Retinal pigment epithelial cell (primary cell): ENCODE measurements around the gene PRKCZ.
A peak's percentile ranks its signal among the peaks of the same experiment; 100 is the strongest.

Experiments used
- DNase-seq: peaks from one replicate; pipeline ENCODE4 v3.0.0-alpha.2; 2010; ENCODE audit warnings: low read depth
- H3K4me3 ChIP-seq: 2 replicates; pipeline ENCODE4 v1.5.1; 2011; ENCODE audit warnings: mild to moderate bottlenecking, low read length, control low read depth, moderate library complexity
- CTCF ChIP-seq: conservative IDR thresholded peaks from 2 replicates; pipeline ENCODE4 v1.5.1; 2011; ENCODE audit warnings: low read depth, low read length, control low read depth, inconsistent platforms

Gene PRKCZ

GRCh38 chr1:2052756-2053155 is 2.5 kb downstream of the PRKCZ start:
- H3K4me3 ChIP-seq = no peak overlapping the region

GRCh38 chr1:2053217-2053616 is 3.0 kb downstream of the PRKCZ start:
- TF ChIP-seq CTCF = no peak
- no peak overlapping the region for H3K4me3 ChIP-seq
- DNase-seq = no peak

More at GRCh38 chr1:2052756-2053155, 2.5 kb downstream of the PRKCZ start:
- DNase-seq = no peak
- TF ChIP-seq CTCF = no peak

- no peak overlapping the region for H3K4me3 ChIP-seq
- TF ChIP-seq CTCF = no peak
- DNase-seq = no peak
Measured at GRCh38 chr1:2053784-2054376, 3.7 kb downstream of the PRKCZ start.

GRCh38 chr1:2054560-2054959 is 4.3 kb downstream of the PRKCZ start:
- H3K4me3 ChIP-seq = no peak overlapping the region
- DNase-seq = no peak
- TF ChIP-seq CTCF = no peak

- no peak overlapping the region for H3K4me3 ChIP-seq
- no peak for DNase-seq
- TF ChIP-seq CTCF = peak; percentile 1
Measured at GRCh38 chr1:2055911-2056575, 5.8 kb downstream of the PRKCZ start.

- no peak overlapping the region for H3K4me3 ChIP-seq
- no peak for TF ChIP-seq CTCF
- DNase-seq = no peak
Measured at GRCh38 chr1:2056955-2057590, 6.9 kb downstream of the PRKCZ start.
